ENCODE results near the gene ALOX15B.
A peak's percentile ranks its signal among the peaks of the same experiment; 100 is the strongest.

The ALOX15B gene

DNA sequence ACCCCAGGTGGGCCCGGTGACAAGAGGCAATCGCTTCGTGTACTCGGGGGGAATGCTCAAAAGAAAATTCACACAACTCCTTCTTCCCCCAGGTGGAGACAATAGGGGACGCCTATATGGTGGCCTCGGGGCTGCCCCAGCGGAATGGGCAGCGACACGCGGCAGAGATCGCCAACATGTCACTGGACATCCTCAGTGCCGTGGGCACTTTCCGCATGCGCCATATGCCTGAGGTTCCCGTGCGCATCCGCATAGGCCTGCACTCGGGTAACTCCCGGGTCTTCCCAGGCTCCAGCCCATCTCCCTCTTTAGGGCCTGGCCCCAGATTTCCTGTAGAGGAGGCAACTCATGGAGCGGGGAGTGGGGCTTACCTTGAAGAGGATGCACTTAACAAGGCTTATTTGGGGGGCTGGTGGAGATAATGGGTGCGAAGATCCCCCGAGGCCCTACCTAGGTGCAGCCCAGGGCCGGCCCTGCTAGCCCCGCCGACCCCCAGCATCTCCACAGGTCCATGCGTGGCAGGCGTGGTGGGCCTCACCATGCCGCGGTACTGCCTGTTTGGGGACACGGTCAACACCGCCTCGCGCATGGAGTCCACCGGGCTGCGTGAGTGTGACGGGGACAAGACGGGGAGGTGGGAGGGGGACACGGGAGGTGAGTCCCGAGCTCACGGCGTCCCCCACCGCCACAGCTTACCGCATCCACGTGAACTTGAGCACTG is 23.5 kb upstream of the ALOX15B start:
- Histone ChIP-seq H3K36me3 (ENCODE audit: control insufficient read depth, low read depth, low read length) (no peaks in the 10 kb centered on the region), H3K27me3 (ENCODE audit: control insufficient read depth, insufficient read depth, low read length) (peaks cover 29% of the 10 kb centered on the region)

DNA sequence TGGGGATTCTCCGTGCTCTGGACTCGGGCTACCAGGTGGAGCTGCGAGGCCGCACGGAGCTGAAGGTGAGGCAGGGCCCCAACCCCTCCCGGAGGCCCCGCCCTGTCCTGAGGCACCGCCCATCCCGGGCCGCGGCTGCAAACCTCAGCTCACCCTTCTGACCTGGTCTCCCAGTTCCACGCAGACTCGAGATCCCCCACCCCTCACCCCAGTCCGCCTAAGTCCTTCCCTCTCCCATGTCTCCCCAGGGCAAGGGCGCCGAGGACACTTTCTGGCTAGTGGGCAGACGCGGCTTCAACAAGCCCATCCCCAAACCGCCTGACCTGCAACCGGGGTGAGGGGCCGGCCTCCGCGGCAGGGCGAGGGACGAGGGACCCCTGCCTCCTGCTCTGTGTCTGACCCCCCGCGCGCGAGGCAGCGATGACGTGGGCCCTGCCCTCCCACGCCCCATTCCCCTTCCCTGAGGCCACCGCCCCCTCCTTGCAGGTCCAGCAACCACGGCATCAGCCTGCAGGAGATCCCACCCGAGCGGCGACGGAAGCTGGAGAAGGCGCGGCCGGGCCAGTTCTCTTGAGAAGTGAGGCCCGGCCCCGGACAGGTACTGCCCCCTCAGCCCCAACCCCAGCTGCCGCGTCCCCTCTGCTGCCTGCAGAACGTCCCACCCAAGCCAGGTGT is 22.8 kb upstream of the ALOX15B start:
- Histone ChIP-seq H3K4me1 (ENCODE audit: control insufficient read depth, low read depth, low read length) (no peaks in the 10 kb centered on the region), H3K9ac (ENCODE audit: low read length) (no peak overlapping the region), H3K36me3 (ENCODE audit: control insufficient read depth, low read depth, low read length) (no peaks in the 10 kb centered on the region), H3K27me3 (ENCODE audit: control insufficient read depth, insufficient read depth, low read length) (peaks cover 29% of the 10 kb centered on the region), H3K27ac (ENCODE audit: low read length) (no peak overlapping the region), H3K4me3 (ENCODE audit: low read length) (peak overlapping the region; percentile 83), H3K9me3 (ENCODE audit: control insufficient read depth, low read depth, low read length) (no peaks in the 10 kb centered on the region)

More for the DNA sequence above, 23.5 kb upstream of the ALOX15B start:
- Histone ChIP-seq H3K27ac (ENCODE audit: low read length) (no peak overlapping the region), H3K9me3 (ENCODE audit: control insufficient read depth, low read depth, low read length) (no peaks in the 10 kb centered on the region), H3K4me1 (ENCODE audit: control insufficient read depth, low read depth, low read length) (no peaks in the 10 kb centered on the region), H3K9ac (ENCODE audit: low read length) (no peak overlapping the region), H3K4me3 (ENCODE audit: low read length) (peak overlapping the region; percentile 83)

DNA sequence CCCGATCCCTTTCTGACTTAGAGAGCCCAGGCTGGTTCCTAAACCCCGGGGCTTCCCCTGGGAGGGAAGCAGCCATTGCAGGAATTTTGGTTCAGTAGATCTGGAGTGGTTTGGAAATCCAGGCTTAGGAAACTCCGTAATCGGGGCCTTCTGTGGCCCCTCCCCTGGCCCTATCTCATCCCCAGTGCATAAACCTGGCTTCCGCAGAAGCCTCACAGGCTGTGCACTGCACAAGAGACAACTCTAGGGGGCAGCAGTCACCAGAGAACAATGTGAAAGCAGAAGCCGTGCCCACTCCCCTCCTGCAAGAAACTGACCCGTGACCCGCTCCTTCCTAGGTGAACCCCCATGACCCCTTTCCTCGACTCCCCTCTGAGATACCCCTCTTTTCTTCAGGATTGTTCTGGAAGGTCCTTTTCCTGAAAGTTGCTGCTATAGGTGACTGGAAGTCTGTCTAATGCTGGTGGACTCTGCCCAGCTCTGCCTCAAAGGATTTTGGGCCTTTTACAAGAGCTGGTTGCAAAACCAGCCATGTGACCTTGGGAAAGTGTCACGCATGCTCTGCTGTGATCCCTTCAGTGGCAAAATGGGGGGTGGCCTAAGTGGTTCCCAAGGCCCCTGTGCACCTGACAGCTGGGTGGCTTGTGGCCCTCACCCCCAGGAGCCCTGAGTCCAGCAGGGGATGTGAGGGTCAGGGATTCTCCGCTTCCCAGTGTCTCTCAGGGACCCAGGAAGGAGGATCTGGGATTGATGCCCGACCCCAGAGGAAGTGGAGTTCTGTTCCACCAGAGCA is 22.0 kb upstream of the ALOX15B start:
- H3K27me3 ChIP-seq (ENCODE audit: control insufficient read depth, insufficient read depth, low read length), result peaks cover 29% of the 10 kb centered on the region
- no peak overlapping the region for H3K27ac ChIP-seq (ENCODE audit: low read length)
- H3K9ac ChIP-seq (ENCODE audit: low read length), result no peak overlapping the region
- no peaks in the 10 kb centered on the region for H3K4me1 ChIP-seq (ENCODE audit: control insufficient read depth, low read depth, low read length)
- no peaks in the 10 kb centered on the region for H3K36me3 ChIP-seq (ENCODE audit: control insufficient read depth, low read depth, low read length)
- H3K9me3 ChIP-seq (ENCODE audit: control insufficient read depth, low read depth, low read length), result no peaks in the 10 kb centered on the region
- peak overlapping the region; percentile 83 for H3K4me3 ChIP-seq (ENCODE audit: low read length)

DNA sequence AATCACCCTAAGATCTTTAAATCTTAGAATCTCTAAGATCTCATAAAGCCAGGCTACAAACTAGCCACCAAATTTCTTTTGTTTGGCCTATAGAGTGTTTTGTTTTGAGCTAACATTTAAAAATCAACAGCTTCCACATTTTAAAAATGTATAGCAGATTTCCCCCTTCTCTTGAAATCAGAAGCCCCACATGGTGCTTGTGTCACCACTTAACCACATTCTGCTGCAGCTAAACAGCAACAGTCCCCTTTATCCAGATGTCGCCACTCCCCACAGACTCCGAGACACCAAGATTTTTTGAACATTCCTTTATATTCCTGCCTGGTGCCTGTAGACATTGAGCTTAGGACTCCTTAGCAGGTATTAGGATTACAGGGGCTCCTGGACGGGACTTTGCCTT is 20.4 kb upstream of the ALOX15B start:
- Histone ChIP-seq H3K9me3 (ENCODE audit: control insufficient read depth, low read depth, low read length) (no peaks in the 10 kb centered on the region), H3K4me3 (ENCODE audit: low read length) (no peak overlapping the region), H3K4me1 (ENCODE audit: control insufficient read depth, low read depth, low read length) (no peaks in the 10 kb centered on the region), H3K36me3 (ENCODE audit: control insufficient read depth, low read depth, low read length) (no peaks in the 10 kb centered on the region), H3K9ac (ENCODE audit: low read length) (no peak overlapping the region), H3K27ac (ENCODE audit: low read length) (no peak overlapping the region), H3K27me3 (ENCODE audit: control insufficient read depth, insufficient read depth, low read length) (peaks cover 29% of the 10 kb centered on the region)

DNA sequence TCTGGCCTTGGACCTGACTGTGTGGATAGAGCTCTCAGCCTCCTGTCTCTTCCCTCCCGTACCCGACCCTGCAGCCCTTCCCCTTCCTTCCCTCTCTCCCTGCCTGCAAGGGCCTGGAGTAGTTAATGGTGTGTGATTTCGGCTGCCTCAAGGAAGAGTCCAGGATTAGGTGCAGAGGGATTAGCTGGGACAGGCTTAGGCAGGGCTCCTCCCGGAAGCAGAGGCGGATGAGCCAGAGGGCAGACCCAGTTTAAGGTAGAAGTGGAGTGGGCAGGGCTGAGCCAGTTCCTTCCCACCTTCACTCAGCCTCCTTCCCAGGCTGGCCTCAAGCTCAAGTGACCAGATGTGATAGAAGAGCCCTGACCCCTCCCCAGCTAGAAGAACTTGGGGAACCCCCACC is 19.7 kb upstream of the ALOX15B start:
- Histone ChIP-seq H3K9me3 (ENCODE audit: control insufficient read depth, low read depth, low read length) (no peaks in the 10 kb centered on the region), H3K36me3 (ENCODE audit: control insufficient read depth, low read depth, low read length) (no peaks in the 10 kb centered on the region), H3K4me1 (ENCODE audit: control insufficient read depth, low read depth, low read length) (no peaks in the 10 kb centered on the region), H3K4me3 (ENCODE audit: low read length) (no peak overlapping the region), H3K27ac (ENCODE audit: low read length) (no peak overlapping the region), H3K9ac (ENCODE audit: low read length) (no peak overlapping the region), H3K27me3 (ENCODE audit: control insufficient read depth, insufficient read depth, low read length) (peaks cover 29% of the 10 kb centered on the region)

DNA sequence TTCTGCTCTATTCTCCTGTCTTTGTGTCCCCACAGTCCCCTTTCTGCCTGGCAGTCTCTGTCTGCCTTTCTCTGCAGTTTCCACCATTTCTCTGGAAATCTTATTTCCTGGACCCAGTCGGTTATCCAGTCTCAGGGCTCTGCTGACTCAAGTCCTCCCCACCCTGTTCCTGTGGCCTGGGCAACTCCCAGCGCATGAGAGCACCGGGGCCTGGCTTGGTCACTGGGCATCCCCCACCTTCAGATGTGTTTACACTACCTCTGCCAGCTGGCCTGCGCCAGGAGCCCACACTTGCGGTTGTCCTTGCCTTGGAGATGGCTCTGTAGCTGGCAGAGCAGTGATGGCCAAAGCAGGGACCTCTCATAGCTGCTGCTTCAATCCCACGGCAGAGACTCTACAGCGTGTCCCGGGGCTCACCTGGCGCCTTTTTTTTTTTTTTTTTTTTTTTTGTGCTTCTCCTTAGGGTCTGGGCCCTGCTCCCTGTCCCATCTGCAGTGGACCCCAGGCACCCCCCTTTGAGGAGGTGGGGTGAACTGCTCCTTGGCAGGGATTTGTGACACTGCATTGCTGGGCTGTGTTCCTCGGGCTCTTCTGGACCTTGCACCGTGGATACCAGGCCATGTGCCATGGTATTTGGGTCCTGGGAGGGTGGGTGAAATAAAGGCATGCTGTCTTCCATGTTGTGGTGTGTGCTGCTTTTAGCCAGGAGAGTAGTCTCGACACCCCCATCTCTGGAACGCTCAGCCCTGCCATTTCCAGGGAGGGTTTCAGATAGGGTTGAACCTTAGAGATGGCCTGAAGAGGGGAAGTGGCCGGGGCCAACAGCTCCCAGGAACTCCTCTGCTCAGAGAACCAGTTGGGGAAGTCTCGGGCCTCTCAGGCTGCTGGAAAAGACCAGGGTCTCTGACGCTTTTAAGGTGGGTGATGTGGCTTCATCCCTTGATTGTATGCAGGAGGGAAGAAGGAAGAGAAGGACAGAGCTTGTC is 18.9 kb upstream of the ALOX15B start:
- H3K4me3 ChIP-seq (ENCODE audit: low read length), result no peak overlapping the region
- peaks cover 25% of the 10 kb centered on the region for H3K27me3 ChIP-seq (ENCODE audit: control insufficient read depth, insufficient read depth, low read length)
- no peaks in the 10 kb centered on the region for H3K4me1 ChIP-seq (ENCODE audit: control insufficient read depth, low read depth, low read length)
- no peak overlapping the region for H3K9ac ChIP-seq (ENCODE audit: low read length)
- no peaks in the 10 kb centered on the region for H3K36me3 ChIP-seq (ENCODE audit: control insufficient read depth, low read depth, low read length)
- H3K27ac ChIP-seq (ENCODE audit: low read length), result no peak overlapping the region
- H3K9me3 ChIP-seq (ENCODE audit: control insufficient read depth, low read depth, low read length), result no peaks in the 10 kb centered on the region

DNA sequence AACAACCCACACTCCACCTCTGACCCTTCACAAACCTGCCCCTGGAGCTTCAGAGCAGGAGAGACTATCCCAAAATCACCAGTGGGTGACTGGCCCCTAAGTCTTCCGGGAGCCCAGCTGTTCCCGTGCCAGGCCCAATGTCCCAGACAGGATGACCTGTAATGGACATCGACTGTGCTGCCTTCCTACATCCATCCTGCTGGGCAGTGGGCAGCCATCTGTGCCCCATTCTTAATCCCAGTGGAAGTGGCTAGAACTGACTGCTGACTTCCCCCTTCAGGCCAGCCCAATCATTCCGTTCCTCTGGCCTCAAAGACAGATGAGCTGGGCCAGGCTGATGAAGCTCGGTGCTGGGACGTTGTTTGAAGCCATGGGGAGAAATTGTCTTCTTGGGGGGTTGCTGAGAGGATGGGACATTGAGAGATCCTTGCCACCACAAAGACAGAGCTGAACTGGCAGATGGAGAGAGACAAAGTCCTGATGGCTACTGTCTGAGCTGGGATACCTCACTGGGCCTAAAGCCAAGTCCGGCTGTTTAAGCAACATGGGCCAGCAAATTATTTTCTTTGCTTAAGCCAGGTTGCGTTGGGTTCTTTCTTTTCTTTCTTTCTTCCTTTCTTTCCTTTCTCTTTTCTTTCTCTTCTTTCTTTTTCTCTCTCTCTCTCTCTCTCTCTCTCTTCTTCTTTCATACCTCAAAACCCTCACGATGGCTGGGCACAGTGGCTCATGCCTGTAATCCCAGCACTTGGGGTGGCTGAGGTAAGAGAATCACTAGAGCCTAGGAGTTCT is 17.9 kb upstream of the ALOX15B start:
- no peak overlapping the region for H3K9ac ChIP-seq (ENCODE audit: low read length)
- no peak overlapping the region for H3K4me3 ChIP-seq (ENCODE audit: low read length)

DNA sequence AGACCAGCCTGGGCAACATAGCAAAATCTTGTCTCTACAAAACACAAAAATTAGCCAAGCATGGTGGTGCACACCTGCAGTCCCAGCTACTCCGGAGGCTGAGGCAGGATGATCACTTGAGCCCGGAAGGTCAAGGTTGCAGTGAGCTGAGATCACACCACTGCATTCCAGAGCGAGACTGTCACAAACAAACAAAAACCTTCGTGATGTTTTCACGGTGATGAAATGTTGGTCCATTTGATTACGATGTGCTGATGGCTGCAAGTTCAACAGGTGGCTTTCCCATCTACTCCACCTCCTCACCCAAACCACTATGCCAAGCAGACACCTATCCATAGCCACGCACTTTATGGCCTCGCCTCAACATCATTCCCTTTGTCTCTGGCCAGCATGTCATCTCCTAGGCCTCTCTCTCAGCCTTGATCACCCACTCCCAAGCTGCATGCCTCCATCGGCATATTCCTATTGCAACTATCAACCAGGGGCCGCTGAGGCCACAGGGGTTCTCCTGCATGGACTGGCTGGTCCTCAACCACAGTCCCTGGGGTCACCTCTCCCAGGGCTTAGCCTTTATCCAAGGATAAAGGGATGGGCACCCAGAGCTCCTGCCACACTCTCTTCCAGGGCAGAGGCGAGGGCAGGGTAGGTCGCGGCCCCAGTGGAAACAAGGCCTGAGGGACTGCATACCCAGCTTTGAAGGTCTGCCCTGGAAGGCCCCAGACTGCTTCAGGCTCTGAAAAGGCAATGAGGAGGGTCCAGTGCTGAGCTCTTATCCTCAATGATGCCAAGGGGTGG is 17.1 kb upstream of the ALOX15B start:
- H3K27ac ChIP-seq (ENCODE audit: low read length), result no peak overlapping the region
- H3K27me3 ChIP-seq (ENCODE audit: control insufficient read depth, insufficient read depth, low read length), result peaks cover 8% of the 10 kb centered on the region
- H3K4me3 ChIP-seq (ENCODE audit: low read length), result no peak overlapping the region
- H3K9me3 ChIP-seq (ENCODE audit: control insufficient read depth, low read depth, low read length), result no peaks in the 10 kb centered on the region
- H3K36me3 ChIP-seq (ENCODE audit: control insufficient read depth, low read depth, low read length), result no peaks in the 10 kb centered on the region
- H3K9ac ChIP-seq (ENCODE audit: low read length), result no peak overlapping the region
- H3K4me1 ChIP-seq (ENCODE audit: control insufficient read depth, low read depth, low read length), result no peaks in the 10 kb centered on the region

More for the DNA sequence above, 17.9 kb upstream of the ALOX15B start:
- Histone ChIP-seq H3K4me1 (ENCODE audit: control insufficient read depth, low read depth, low read length) (no peaks in the 10 kb centered on the region), H3K27ac (ENCODE audit: low read length) (no peak overlapping the region), H3K27me3 (ENCODE audit: control insufficient read depth, insufficient read depth, low read length) (peaks cover 15% of the 10 kb centered on the region), H3K9me3 (ENCODE audit: control insufficient read depth, low read depth, low read length) (no peaks in the 10 kb centered on the region), H3K36me3 (ENCODE audit: control insufficient read depth, low read depth, low read length) (no peaks in the 10 kb centered on the region)

DNA sequence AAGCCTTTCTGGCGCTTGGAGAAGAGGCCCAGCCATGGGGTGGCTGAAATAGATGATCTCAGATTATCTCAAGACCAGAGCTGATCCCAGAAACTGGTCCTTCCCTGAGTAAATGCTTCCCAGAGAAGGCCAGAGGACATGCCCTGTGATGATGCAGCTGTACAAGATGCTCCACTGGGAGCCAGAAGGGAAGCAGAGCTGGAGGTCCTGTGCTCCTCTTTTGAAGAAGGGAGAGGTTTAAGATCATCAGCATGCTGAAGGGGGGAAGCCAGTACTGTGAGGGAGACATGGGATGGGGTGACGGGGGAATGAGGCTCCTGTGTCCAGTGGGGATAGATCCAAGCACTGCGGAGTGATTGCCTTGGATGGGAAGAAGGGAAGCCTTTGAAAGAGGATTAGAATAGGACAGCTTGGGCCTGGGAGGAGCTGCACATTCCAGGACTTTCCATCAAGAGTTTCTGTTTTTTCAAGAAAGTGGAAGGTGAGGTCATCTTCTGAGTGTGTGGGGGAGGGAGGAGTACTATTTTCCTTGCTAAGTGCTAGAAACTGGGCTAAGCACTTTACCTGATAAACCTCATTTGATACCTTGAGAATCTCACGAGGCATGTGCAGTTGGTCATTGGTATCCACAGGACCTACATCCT is 16.4 kb upstream of the ALOX15B start:
- Histone ChIP-seq H3K9ac (ENCODE audit: low read length) (no peak overlapping the region), H3K4me3 (ENCODE audit: low read length) (no peak overlapping the region), H3K36me3 (ENCODE audit: control insufficient read depth, low read depth, low read length) (no peaks in the 10 kb centered on the region), H3K27ac (ENCODE audit: low read length) (no peak overlapping the region), H3K27me3 (ENCODE audit: control insufficient read depth, insufficient read depth, low read length) (peaks cover 2% of the 10 kb centered on the region), H3K4me1 (ENCODE audit: control insufficient read depth, low read depth, low read length) (no peaks in the 10 kb centered on the region), H3K9me3 (ENCODE audit: control insufficient read depth, low read depth, low read length) (no peaks in the 10 kb centered on the region)
